ENCODE measurements around the gene HLA-DPA1.

DNA sequence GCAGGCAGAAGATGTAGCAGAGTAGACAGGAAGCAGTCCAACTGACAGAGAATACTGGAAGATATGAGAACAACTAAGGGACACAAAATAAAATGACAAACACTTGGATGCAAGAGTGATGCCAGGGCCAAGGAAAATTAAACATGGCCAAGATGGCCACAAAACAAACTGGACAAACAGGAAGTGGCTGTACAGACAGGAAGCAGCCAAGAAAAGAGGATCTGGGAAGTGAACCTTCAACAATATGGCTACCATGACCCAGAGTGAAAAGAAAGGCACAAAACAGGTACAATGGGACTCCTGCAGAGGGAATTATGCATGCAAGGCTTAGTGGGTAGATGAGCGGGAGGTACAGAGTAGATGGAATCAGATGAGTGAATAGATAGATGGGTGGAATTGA, 31.4 kb upstream of the HLA-DPA1 start:
- TF ChIP-seq, protein P1, sequence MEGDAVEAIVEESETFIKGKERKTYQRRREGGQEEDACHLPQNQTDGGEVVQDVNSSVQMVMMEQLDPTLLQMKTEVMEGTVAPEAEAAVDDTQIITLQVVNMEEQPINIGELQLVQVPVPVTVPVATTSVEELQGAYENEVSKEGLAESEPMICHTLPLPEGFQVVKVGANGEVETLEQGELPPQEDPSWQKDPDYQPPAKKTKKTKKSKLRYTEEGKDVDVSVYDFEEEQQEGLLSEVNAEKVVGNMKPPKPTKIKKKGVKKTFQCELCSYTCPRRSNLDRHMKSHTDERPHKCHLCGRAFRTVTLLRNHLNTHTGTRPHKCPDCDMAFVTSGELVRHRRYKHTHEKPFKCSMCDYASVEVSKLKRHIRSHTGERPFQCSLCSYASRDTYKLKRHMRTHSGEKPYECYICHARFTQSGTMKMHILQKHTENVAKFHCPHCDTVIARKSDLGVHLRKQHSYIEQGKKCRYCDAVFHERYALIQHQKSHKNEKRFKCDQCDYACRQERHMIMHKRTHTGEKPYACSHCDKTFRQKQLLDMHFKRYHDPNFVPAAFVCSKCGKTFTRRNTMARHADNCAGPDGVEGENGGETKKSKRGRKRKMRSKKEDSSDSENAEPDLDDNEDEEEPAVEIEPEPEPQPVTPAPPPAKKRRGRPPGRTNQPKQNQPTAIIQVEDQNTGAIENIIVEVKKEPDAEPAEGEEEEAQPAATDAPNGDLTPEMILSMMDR (IDR thresholded peaks at IDR 0.05) = no peak
- TF ChIP-seq POLR2A (IDR thresholded peaks at IDR 0.05) = no peak
